ENCODE results near the gene AK1. TPM values are rescaled to one million over a fixed set of nuclear protein-coding genes. Genes with fewer than 3 reads are reported as not detected.

The AK1 gene
- total and polyA plus RNA-seq, 2 of the 13 experiments (the other 11 are each of a cell fraction or from before 2014, with no cell fraction given), result 19.1 to 32.8 TPM

DNA sequence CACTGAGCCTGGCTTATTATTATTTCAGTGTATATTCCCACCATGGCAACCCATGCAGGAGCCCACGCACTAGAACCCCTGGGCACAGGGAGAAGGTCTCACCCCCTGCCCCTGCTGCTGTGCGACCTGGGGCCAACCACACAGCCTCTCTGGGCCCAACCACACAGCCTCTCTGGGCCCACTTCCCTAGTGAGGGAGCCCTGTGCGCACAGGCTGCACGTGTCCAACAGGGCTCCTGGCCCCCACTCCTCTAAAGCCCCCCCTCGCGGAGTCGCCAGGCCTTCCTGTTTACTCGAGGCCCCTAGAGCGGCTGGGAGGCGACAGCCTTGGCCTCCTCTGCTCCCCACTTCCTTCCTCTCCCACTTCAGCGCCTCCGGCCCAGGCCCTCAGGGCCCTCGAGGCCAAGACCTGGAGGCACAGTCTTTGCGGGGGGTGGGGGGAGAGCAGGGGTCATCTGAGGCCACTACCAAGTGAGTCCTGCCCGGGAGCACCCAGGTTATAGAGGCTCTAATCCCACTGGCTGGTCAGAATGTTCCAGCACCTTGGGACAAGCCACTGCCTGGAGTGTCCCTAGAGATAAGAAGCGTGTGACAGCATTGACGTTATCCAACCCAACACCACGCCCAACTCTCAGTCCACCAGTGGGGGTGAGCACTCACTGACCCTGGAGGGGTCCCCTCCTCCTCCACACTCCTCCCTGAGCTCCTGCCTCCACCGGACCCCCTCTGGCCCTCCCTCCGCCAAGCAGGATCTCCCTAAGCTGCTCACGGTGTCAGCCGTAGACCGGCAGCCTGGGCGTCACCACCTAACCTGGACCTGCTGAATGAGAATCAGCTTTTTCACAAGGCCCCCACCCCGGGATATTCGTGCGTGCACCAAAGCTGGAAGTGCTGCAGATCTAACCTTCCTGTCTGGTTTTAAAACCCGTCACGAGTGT lies 15.1 kb downstream of the AK1 start (continued):
- TF ChIP-seq, protein P1, sequence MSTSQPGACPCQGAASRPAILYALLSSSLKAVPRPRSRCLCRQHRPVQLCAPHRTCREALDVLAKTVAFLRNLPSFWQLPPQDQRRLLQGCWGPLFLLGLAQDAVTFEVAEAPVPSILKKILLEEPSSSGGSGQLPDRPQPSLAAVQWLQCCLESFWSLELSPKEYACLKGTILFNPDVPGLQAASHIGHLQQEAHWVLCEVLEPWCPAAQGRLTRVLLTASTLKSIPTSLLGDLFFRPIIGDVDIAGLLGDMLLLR (CRISPR knock-in tag; IDR thresholded peaks at IDR 0.05), result no peak
- TF ChIP-seq, protein P2, sequence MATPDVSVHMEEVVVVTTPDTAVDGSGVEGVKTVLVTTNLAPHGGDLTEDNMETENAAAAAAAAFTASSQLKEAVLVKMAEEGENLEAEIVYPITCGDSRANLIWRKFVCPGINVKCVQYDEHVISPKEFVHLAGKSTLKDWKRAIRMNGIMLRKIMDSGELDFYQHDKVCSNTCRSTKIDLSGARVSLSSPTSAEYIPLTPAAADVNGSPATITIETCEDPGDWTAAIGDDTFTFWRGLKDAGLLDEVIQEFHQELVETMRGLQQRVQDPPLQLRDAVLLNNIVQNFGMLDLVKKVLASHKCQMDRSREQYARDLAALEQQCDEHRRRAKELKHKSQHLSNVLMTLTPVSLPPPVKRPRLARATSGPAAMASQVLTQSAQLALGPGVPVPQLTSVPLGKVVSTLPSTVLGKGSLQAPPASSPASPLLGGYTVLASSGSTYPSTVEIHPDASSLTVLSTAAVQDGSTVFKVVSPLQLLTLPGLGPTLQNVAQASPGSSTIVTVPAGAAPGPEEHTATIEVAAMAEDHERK (CRISPR knock-in tag; IDR thresholded peaks at IDR 0.05; ENCODE audit: low read depth), result no peak
- TF ChIP-seq ZNF468 (CRISPR knock-in tag; IDR thresholded peaks at IDR 0.05), result no peak
- no peak for TF ChIP-seq ZNF12 (CRISPR knock-in tag; IDR thresholded peaks at IDR 0.05)
- no peak for TF ChIP-seq POLR2AphosphoS5 (IDR thresholded peaks at IDR 0.05; ENCODE audit: low read depth, low read length)
- no peak for TF ChIP-seq KAT8 (CRISPR knock-in tag; IDR thresholded peaks at IDR 0.05)
- TF ChIP-seq RXRA (CRISPR knock-in tag; IDR thresholded peaks at IDR 0.05), result peak; percentile 49
- no peak for TF ChIP-seq ZNF296 (CRISPR knock-in tag; conservative IDR thresholded peaks at IDR 0.05)
- no peak for TF ChIP-seq ZNF816 (CRISPR knock-in tag; IDR thresholded peaks at IDR 0.05; ENCODE audit: borderline replicate concordance)
- TF ChIP-seq MIER2 (CRISPR knock-in tag; IDR thresholded peaks at IDR 0.05), result no peak
- TF ChIP-seq ARNT2 (CRISPR knock-in tag; IDR thresholded peaks at IDR 0.05; ENCODE audit: low read depth), result 0 out of 2 replicates have a peak, but pooled peaks have one; percentile 33
- TF ChIP-seq CBX5 (CRISPR knock-in tag; IDR thresholded peaks at IDR 0.05; ENCODE audit: borderline replicate concordance), result no peak
- no peak for TF ChIP-seq ZIK1 (CRISPR knock-in tag; IDR thresholded peaks at IDR 0.05; ENCODE audit: borderline replicate concordance, low read depth)
- no peak for TF ChIP-seq NR1H2 (CRISPR knock-in tag; IDR thresholded peaks at IDR 0.05; ENCODE audit: borderline replicate concordance, low read depth)
- TF ChIP-seq, protein P3, sequence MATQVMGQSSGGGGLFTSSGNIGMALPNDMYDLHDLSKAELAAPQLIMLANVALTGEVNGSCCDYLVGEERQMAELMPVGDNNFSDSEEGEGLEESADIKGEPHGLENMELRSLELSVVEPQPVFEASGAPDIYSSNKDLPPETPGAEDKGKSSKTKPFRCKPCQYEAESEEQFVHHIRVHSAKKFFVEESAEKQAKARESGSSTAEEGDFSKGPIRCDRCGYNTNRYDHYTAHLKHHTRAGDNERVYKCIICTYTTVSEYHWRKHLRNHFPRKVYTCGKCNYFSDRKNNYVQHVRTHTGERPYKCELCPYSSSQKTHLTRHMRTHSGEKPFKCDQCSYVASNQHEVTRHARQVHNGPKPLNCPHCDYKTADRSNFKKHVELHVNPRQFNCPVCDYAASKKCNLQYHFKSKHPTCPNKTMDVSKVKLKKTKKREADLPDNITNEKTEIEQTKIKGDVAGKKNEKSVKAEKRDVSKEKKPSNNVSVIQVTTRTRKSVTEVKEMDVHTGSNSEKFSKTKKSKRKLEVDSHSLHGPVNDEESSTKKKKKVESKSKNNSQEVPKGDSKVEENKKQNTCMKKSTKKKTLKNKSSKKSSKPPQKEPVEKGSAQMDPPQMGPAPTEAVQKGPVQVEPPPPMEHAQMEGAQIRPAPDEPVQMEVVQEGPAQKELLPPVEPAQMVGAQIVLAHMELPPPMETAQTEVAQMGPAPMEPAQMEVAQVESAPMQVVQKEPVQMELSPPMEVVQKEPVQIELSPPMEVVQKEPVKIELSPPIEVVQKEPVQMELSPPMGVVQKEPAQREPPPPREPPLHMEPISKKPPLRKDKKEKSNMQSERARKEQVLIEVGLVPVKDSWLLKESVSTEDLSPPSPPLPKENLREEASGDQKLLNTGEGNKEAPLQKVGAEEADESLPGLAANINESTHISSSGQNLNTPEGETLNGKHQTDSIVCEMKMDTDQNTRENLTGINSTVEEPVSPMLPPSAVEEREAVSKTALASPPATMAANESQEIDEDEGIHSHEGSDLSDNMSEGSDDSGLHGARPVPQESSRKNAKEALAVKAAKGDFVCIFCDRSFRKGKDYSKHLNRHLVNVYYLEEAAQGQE (IDR thresholded peaks at IDR 0.05; ENCODE audit: borderline replicate concordance in 1 of 2, low read depth in 1 of 2, low read length in 2 of 2), result no peak
- TF ChIP-seq ZNF431 (CRISPR knock-in tag; IDR thresholded peaks at IDR 0.05; ENCODE audit: borderline replicate concordance, low read depth), result no peak

Measured in HepG2 (cell line).